ENCODE data around the gene C2CD2.
A peak's percentile ranks its signal among the peaks of the same experiment; 100 is the strongest.

The C2CD2 gene

GRCh38 chr21:41886328-41886727, 67.5 kb downstream of the C2CD2 start:
- no peak for DNase-seq (ENCODE audit: low read depth)

GRCh38 chr21:41885341-41886024, 68.3 kb downstream of the C2CD2 start:
- no peak for DNase-seq (ENCODE audit: low read depth)

- no peak for DNase-seq (ENCODE audit: low read depth)
Observed at GRCh38 chr21:41884501-41885030, 69.3 kb downstream of the C2CD2 start.

GRCh38 chr21:41883582-41883981, 70.2 kb downstream of the C2CD2 start:
- no peak for DNase-seq (ENCODE audit: low read depth)

- DNase-seq (ENCODE audit: low read depth) = no peak
Observed at GRCh38 chr21:41881051-41881450, 72.8 kb downstream of the C2CD2 start.

GRCh38 chr21:41880153-41880552, 73.7 kb downstream of the C2CD2 start:
- no peak for DNase-seq (ENCODE audit: low read depth)

- DNase-seq (ENCODE audit: low read depth) = peak; percentile 45
Observed at GRCh38 chr21:41879190-41879998, 74.4 kb downstream of the C2CD2 start, which contains the start of gene PRDM15. Gene PRDM15, minus strand, starts transcription at chr21:41879344. Its CDS starts 18,981 bp downstream, at chr21:41860363.

GRCh38 chr21:41878831-41879189, 75.0 kb downstream of the C2CD2 start:
- DNase-seq (ENCODE audit: low read depth) = peak; percentile 32

- peak; percentile 17 for DNase-seq (ENCODE audit: low read depth)
Observed at GRCh38 chr21:41877901-41878830, 75.7 kb downstream of the C2CD2 start.

GRCh38 chr21:41876928-41877652, 76.7 kb downstream of the C2CD2 start:
- DNase-seq (ENCODE audit: low read depth) = no peak

- DNase-seq (ENCODE audit: low read depth) = no peak
Observed at GRCh38 chr21:41876396-41876795, 77.4 kb downstream of the C2CD2 start.

GRCh38 chr21:41875086-41875485, 78.7 kb downstream of the C2CD2 start:
- DNase-seq (ENCODE audit: low read depth) = no peak

- no peak for DNase-seq (ENCODE audit: low read depth)
Observed at GRCh38 chr21:41874611-41875010, 79.2 kb downstream of the C2CD2 start.

GRCh38 chr21:41873426-41873825, 80.4 kb downstream of the C2CD2 start:
- DNase-seq (ENCODE audit: low read depth) = no peak

GRCh38 chr21:41873005-41873404, 80.8 kb downstream of the C2CD2 start:
- DNase-seq (ENCODE audit: low read depth) = no peak

- DNase-seq (ENCODE audit: low read depth) = no peak
Observed at GRCh38 chr21:41871293-41872030, 82.4 kb downstream of the C2CD2 start.

- DNase-seq (ENCODE audit: low read depth) = no peak
Observed at GRCh38 chr21:41869771-41870170, 84.0 kb downstream of the C2CD2 start.

GRCh38 chr21:41868062-41868710, 85.6 kb downstream of the C2CD2 start:
- DNase-seq (ENCODE audit: low read depth) = peak; percentile 32

- DNase-seq (ENCODE audit: low read depth) = no peak
Observed at GRCh38 chr21:41867313-41867712, 86.5 kb downstream of the C2CD2 start.

- DNase-seq (ENCODE audit: low read depth) = no peak
Observed at GRCh38 chr21:41866274-41866809, 87.5 kb downstream of the C2CD2 start.
